Midbrain (tissue), 1 donor: ENCODE results near the gene MYF5.
"Not testable (repeated sequence)": the region's sequence is repeated elsewhere in the genome, so short reads cannot be mapped to it uniquely, and the experiment has no call there.

Source experiments
- DNase-seq: peaks from one replicate; lab custom pipeline; 2025; lab: John Stamatoyannopoulos, UW

Gene MYF5

DNA sequence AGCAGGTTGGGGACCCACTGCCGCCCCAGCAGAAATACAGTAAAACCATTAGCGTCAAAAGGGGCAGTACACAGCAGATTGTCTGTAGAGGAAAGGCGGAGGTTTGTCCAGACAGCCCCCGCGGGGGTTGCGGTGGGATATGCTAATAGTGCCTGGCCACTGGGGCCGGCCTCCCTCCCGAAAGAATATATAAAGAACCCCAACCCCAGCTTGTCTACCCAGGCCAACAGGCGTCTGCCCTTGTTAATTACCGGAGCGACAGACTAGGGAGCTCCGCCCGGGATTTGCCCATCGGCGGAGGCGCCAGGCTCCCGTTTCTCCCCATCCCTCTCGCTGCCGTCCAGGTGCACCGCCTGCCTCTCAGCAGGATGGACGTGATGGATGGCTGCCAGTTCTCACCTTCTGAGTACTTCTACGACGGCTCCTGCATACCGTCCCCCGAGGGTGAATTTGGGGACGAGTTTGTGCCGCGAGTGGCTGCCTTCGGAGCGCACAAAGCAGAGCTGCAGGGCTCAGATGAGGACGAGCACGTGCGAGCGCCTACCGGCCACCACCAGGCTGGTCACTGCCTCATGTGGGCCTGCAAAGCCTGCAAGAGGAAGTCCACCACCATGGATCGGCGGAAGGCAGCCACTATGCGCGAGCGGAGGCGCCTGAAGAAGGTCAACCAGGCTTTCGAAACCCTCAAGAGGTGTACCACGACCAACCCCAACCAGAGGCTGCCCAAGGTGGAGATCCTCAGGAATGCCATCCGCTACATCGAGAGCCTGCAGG, at the start of gene MYF5:
Gene MYF5, plus strand, starts transcription at position 217 of the 774 bp plus-strand sequence. Its CDS starts 152 bp downstream, at position 369.
- DNase-seq: no peak

- no peak for DNase-seq
These were observed 46.5 kb upstream of the MYF5 start for GRCh38 chr12:80670214-80670613.

GRCh38 chr12:80676042-80676636, 40.6 kb upstream of the MYF5 start:
- DNase-seq: not testable (repeated sequence)

GRCh38 chr12:80676856-80677255, 39.9 kb upstream of the MYF5 start:
- no peak for DNase-seq

GRCh38 chr12:80677994-80678393, 38.7 kb upstream of the MYF5 start:
- no peak for DNase-seq

- DNase-seq: no peak
These were observed 37.2 kb upstream of the MYF5 start for GRCh38 chr12:80679346-80680131.

- no peak for DNase-seq
These were observed 35.4 kb upstream of the MYF5 start for GRCh38 chr12:80681287-80681686.

DNA sequence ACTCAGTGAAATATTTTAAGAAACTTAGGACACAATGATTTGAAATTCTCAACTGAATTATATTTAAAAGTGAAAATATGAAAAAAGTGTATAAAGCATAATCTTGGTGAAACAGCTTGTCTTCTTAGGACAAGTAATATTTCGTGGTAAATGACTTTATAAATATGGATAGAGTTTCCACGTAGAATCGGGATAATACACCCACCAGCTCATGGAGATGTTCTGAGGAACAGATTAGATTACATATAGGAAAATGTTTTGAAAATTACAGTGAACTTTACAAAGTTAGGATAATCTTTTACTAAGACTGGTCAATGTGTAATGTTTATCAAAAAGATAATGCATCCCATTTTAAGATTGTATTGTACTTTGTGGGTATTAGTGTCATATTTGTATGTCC, 34.9 kb upstream of the MYF5 start:
- no peak for DNase-seq

- no peak for DNase-seq
These were observed 32.6 kb upstream of the MYF5 start for GRCh38 chr12:80684077-80684495.

- DNase-seq: no peak
These were observed 26.6 kb upstream of the MYF5 start for GRCh38 chr12:80690090-80690489.

GRCh38 chr12:80690513-80690912, 26.2 kb upstream of the MYF5 start:
- DNase-seq: no peak

GRCh38 chr12:80692114-80692513, 24.6 kb upstream of the MYF5 start:
- no peak for DNase-seq

- DNase-seq: no peak
These were observed 19.3 kb upstream of the MYF5 start for GRCh38 chr12:80697270-80697887.

- DNase-seq: no peak
These were observed 18.5 kb upstream of the MYF5 start for GRCh38 chr12:80698256-80698655.

DNA sequence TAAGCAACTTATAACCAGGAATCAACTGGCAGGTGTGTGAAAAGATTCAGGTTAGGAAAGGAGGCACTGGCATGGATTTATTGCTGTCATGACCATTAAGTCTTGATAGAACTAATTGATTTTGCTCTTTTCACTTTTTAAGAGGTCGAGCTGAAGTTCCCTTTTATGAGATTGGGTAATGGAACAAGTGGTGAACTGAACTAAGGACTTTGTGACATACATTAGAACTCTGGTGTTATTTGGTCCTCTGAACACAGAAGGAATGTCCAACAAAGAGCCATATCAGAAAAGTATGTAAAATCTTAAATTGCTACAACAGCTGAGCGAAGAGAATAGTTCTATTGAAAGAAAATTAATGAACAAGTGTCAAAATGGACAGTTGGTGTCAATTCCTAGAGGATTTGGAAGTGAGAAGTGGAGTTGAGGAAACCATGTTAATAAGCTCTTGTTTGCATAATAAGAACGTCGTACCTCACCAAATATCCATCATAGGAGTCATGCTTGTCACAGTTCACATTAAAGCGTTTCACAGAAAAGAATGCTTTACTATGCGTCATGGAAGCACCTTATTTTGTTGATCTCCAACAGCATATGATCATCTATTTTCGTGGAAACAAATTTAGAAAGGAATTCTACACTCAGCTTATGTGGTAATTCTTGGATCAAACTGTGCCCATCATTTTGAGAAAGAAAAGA, 17.7 kb upstream of the MYF5 start:
- no peak for DNase-seq

- no peak for DNase-seq
These were observed 16.4 kb upstream of the MYF5 start for GRCh38 chr12:80700327-80700726.

GRCh38 chr12:80701388-80701787, 15.3 kb upstream of the MYF5 start:
- DNase-seq: no peak

- DNase-seq: no peak
These were observed 13.6 kb upstream of the MYF5 start for GRCh38 chr12:80702889-80703805.

DNA sequence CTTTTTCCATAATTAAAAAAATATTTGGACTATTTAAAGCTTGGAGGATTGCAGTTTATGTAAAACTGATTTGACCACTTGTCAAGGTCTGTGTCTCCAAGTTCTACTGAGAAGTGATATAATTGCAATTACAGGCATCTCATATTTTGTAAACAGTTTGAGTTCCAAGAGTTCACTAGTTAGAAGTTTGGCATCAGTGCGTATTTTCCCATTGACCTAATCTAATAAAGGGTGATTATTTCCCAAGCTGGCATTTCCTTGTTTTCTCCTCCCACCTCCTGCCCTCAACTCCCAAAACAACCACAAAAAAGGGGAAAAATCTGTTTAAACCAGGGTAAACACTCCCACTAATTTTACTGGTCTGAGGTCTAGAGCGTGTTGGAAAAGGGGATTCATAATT, 12.3 kb upstream of the MYF5 start:
- DNase-seq: no peak

DNA sequence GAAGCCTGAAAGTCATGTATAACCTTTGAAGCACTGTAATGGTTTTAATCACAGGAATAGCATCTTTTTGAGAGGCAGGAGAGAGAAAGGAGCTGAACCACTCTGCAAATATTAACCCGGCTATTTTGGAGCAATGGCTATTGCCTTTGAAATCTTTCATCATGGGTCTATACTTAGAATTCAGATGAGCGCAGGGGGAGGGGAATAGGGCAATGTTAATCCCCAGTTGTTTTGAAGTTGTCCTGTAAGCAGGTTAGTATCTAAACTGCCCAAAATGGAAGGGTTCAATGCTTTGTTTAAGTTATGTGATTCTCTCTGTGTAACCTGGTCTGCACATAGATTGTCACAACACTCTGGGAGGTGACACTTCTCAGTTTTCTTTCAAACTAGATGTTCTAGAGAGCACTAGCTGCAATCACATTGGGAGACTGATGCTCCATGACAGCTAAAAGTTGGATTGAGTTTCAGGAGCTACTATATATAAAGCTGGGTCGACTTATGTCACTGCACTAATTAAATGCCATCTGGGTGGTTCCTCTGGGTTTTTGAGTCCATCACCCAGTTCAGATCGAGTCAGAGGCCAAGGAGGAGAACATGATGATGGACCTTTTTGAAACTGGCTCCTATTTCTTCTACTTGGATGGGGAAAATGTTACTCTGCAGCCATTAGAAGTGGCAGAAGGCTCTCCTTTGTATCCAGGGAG, 9.4 kb upstream of the MYF5 start, which contains the start of gene MYF6:
Gene MYF6, plus strand, starts transcription at position 509 of the 704 bp plus-strand sequence. Its CDS starts 86 bp downstream, at position 595.
- no peak for DNase-seq
